GM12801 (cell line): ENCODE data around the gene VWA5B2.

ENCODE experiments used
- TF ChIP-seq, protein P1 (sequence below): IDR thresholded peaks from one replicate; pipeline ENCODE4 v1.5.1; 2011; ENCODE audit warnings: control low read depth; ENCODE audit not compliant: insufficient read length; ENCODE audit errors: extremely low read depth

Gene VWA5B2

DNA sequence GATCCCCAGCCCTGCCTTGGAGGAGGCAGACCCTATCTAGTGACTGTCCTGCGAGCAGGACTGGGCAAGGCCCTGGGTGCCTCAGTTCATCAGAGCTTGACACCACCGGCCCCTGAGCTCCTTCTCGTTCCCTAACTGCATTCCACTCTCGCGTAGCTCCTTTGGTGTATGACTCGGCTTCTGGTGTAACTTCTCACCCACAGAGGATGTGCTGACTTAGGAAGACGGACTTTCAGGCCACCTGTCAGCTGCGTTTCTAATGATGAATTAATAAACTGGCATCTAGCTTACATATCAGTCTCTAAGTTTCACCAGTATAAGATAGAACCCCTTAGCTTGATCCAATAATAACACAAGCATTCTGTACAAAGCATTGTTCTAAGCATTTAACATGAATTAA lies 25.9 kb upstream of the VWA5B2 start:
- TF ChIP-seq, protein P1, sequence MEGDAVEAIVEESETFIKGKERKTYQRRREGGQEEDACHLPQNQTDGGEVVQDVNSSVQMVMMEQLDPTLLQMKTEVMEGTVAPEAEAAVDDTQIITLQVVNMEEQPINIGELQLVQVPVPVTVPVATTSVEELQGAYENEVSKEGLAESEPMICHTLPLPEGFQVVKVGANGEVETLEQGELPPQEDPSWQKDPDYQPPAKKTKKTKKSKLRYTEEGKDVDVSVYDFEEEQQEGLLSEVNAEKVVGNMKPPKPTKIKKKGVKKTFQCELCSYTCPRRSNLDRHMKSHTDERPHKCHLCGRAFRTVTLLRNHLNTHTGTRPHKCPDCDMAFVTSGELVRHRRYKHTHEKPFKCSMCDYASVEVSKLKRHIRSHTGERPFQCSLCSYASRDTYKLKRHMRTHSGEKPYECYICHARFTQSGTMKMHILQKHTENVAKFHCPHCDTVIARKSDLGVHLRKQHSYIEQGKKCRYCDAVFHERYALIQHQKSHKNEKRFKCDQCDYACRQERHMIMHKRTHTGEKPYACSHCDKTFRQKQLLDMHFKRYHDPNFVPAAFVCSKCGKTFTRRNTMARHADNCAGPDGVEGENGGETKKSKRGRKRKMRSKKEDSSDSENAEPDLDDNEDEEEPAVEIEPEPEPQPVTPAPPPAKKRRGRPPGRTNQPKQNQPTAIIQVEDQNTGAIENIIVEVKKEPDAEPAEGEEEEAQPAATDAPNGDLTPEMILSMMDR = no peak

DNA sequence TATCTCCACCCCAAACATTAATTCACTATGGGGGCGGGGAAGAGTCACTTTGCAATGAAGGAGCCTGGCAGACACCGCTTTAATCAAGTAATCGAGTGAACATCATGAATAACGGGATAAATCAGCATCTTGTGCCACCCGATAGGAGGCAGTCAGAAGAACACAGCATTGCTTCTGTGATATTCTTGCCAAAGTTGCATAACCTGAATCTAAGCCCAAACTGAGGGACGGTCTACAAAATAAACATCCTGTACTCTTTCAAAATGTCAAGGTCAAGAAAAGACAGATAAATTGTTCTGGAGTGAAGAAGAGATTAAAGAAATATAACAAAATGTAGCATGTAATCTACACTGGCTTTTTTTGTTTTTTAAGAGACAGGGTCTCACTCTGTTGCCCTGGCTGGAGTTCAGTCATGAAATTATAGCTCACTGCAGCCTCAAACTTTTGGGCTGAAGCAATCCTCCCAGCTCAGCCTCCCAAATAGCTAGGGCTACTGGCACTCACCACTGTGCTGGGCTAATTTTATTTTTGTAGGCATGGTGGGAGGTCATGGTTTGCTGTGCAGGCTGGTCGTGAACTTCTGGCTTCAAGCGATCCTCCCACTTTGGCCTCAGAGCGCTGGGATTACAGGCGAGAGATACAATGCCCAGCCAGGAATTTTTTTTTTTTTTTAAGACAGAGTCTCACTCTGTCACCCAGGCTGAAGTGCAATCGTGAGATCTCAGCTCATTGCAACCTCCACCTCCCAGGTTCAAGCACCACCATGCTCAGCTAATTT lies 20.1 kb upstream of the VWA5B2 start:
- TF ChIP-seq, protein P1 = no peak

DNA sequence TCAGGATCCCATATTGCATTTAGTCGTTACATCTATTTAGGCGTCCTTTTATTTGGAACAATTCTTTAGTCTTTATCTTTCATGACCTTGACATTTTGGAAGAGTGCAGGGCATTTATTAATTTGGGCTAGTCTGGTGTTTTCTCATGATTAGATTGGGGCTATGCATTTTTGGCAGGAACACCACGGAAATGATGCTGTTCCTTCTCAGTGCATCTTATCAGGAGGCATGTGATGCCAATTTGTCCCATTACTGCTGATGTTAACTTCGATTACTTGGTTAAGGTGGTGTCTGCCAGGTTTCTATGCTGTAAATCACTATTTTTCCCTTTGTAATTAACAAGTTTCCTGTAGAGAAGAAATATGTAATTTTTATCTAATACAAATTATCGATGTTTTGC lies 18.1 kb upstream of the VWA5B2 start:
- TF ChIP-seq, protein P1 = no peak

DNA sequence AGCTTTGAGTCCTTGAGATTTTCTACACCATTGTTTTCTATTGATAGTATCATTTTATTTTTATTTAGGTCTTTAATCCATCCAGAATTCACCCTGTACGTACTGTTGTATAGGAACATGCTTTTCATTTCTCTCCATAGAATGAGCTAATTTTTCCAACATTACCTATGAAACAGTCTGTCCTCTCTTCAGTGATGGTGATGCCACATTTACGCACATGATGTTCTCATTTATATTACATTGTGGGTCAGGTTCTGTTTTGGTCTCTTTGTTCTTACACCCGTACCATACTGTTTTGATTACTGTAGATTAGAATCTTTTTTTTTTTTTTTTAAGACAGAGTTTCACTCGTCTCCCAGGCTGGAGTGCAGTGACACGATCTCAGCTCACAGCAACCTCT lies 17.7 kb upstream of the VWA5B2 start:
- TF ChIP-seq, protein P1 = no peak

DNA sequence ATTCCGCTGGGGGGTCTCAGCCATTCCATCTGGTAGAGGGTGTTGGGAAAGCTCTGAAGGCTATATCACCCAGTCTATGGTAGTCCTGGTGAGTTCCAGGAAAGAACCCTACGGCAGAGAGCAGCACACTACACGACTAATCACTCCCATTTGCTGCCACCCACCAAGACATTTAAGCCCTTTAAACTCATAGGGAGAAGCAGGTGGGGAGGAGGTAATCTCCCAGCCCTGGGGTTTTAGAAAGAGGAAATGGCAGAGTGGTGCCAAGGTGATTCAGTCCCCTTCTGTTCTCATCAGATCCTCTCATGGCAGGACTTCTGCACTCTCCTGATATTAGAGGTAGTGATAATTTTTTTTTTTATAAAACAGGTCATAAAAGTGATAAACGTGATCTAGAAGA lies 10.6 kb upstream of the VWA5B2 start:
- TF ChIP-seq, protein P1 = no peak

DNA sequence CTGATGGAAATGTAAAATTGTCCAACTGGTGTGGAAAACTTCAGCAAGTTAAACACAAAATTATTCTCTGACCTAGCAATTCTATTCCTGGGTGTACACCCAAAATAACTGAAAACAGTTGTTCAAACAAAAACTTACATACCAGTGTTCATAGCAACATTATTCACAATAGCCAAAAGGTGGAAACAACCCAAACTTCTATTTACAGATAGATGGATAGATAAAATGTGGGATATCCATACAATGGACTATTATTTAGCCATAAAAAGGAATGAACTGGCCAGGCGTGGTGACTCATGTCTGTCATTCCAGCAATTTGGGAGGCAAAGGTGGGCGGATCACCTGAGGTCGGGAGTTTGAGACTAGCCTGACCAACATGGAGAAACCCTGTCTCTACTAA lies 6.9 kb upstream of the VWA5B2 start:
- TF ChIP-seq, protein P1 = no peak

DNA sequence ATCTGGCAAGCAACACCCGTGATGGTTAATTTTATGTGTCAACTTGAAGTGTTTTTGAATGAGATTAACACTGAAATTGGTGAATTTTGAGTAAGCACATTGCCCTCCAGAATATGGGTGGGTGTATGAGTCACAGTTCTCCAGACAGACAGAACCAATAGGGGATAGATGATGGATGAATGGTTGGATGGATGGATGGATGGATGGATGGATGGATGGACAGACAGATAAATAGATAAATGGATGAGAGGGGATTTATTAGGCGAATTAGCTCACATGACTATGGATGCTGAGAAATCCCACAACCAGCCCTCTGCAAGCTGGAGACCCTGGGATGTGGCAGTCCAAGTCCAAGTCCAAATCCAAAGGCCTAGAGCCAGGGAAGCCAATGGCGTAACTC lies 5.4 kb upstream of the VWA5B2 start:
- TF ChIP-seq, protein P1 = no peak
